ENCODE results near the gene DNASE1L1. TPM values are rescaled to one million over a fixed set of nuclear protein-coding genes. Genes with fewer than 3 reads are reported as not detected.

The DNASE1L1 gene
- total and polyA plus RNA-seq, 4 donors, result 9.3 to 22.1 (median 16.7) TPM

- peak; percentile 86 for DNase-seq (ENCODE audit: low spot score)
- peaks cover 0 to 5% (median 4%) of the 10 kb centered on the region in 4 donors for H3K36me3 ChIP-seq (ENCODE audit: control insufficient read depth in 4 of 4, insufficient read depth in 3 of 4, low read depth in 1 of 4, low read length in 3 of 4)
- 9% methylated on average over 87 of the region's 87 CpGs for WGBS
- TF ChIP-seq YY1 (IDR thresholded peaks at IDR 0.05) (peak; percentile 92), JUND (IDR thresholded peaks at IDR 0.05) (no peak), HNF4G (IDR thresholded peaks at IDR 0.05) (no peak), MAX (IDR thresholded peaks at IDR 0.05) (no peak), SP1 (IDR thresholded peaks at IDR 0.05) (peak; percentile 84), TAF1 (conservative IDR thresholded peaks at IDR 0.05) (no peak)
- peak within 1 kb of the TSS; percentile 46 to 86 (median 76) for H3K4me3 ChIP-seq (ENCODE audit: low read depth in 1 of 3, low read length in 3 of 3)
- H3K9ac ChIP-seq (ENCODE audit: low read depth in 1 of 2, low read length in 2 of 2), result peak within 1 kb of the TSS; percentile 8 to 22
- H3K27ac ChIP-seq (ENCODE audit: low read depth in 1 of 2, low read length in 2 of 2), result peak within 1 kb of the TSS; percentile 63 to 66
- no peaks in the 10 kb centered on the region for H3K9me3 ChIP-seq (ENCODE audit: control insufficient read depth in 4 of 4, low read length in 3 of 4)
- no peaks in the 10 kb centered on the region for H3K27me3 ChIP-seq (ENCODE audit: control insufficient read depth in 4 of 4, insufficient read depth in 4 of 4, low read length in 3 of 4)
- peaks cover 4 to 18% (median 5%) of the 10 kb centered on the region in 4 donors for H3K4me1 ChIP-seq (ENCODE audit: control insufficient read depth in 4 of 4, insufficient read depth in 4 of 4, low read length in 3 of 4)
Measured at GRCh38 chrX:154428176-154429171, 19.4 kb upstream of the DNASE1L1 start, which contains the start of gene ATP6AP1. ATP6AP1 (plus strand) TSS chrX:154428677; CDS start chrX:154428693, 16 bp downstream.

GRCh38 chrX:154426916-154427770 is 18.1 kb upstream of the DNASE1L1 start:
- 90% methylated on average over 13 of the region's 13 CpGs for WGBS
- peaks cover 0 to under 1% (median 0%) of the 10 kb centered on the region in 4 donors for H3K36me3 ChIP-seq (ENCODE audit: control insufficient read depth in 4 of 4, insufficient read depth in 3 of 4, low read depth in 1 of 4, low read length in 3 of 4)
- H3K4me1 ChIP-seq (ENCODE audit: control insufficient read depth in 4 of 4, insufficient read depth in 4 of 4, low read length in 3 of 4), result peaks cover 4 to 18% (median 5%) of the 10 kb centered on the region in 4 donors
- H3K27ac ChIP-seq (ENCODE audit: low read depth in 1 of 2, low read length in 2 of 2), result no peak overlapping the region
- no peaks in the 10 kb centered on the region for H3K9me3 ChIP-seq (ENCODE audit: control insufficient read depth in 4 of 4, low read length in 3 of 4)
- no peak overlapping the region for H3K4me3 ChIP-seq (ENCODE audit: low read depth in 1 of 3, low read length in 3 of 3)
- DNase-seq (ENCODE audit: low spot score), result no peak
- no peak overlapping the region for H3K9ac ChIP-seq (ENCODE audit: low read depth in 1 of 2, low read length in 2 of 2)
- no peaks in the 10 kb centered on the region for H3K27me3 ChIP-seq (ENCODE audit: control insufficient read depth in 4 of 4, insufficient read depth in 4 of 4, low read length in 3 of 4)
- no peak for TF ChIP-seq FOXA1 (IDR thresholded peaks at IDR 0.05)
- peak in 1 of 2 donors; percentile 35 for TF ChIP-seq HNF4A (conservative IDR thresholded peaks at IDR 0.05)

- DNase-seq (ENCODE audit: low spot score), result no peak
- 80% methylated on average over 10 of the region's 10 CpGs for WGBS
- H3K27ac ChIP-seq (ENCODE audit: low read depth in 1 of 2, low read length in 2 of 2), result no peak overlapping the region
- TF ChIP-seq EGR1 (IDR thresholded peaks at IDR 0.05; ENCODE audit: low read depth in 2 of 2) (no peak), FOXA1 (IDR thresholded peaks at IDR 0.05) (no peak), RXRA (IDR thresholded peaks at IDR 0.05) (no peak), NR2F2 (IDR thresholded peaks at IDR 0.05) (peak; percentile 3), ZBTB33 (IDR thresholded peaks at IDR 0.05) (no peak), REST (IDR thresholded peaks at IDR 0.05) (no peak), HNF4G (IDR thresholded peaks at IDR 0.05) (no peak), CTCF (IDR thresholded peaks at IDR 0.05; ENCODE audit: low read depth, low read length, missing input control) (no peak)
- no peak overlapping the region for H3K4me3 ChIP-seq (ENCODE audit: low read depth in 1 of 3, low read length in 3 of 3)
- no peaks in the 10 kb centered on the region for H3K9me3 ChIP-seq (ENCODE audit: control insufficient read depth in 4 of 4, low read length in 3 of 4)
- no peaks in the 10 kb centered on the region for H3K27me3 ChIP-seq (ENCODE audit: control insufficient read depth in 4 of 4, insufficient read depth in 4 of 4, low read length in 3 of 4)
- H3K9ac ChIP-seq (ENCODE audit: low read depth in 1 of 2, low read length in 2 of 2), result no peak overlapping the region
- H3K4me1 ChIP-seq (ENCODE audit: control insufficient read depth in 4 of 4, insufficient read depth in 4 of 4, low read length in 3 of 4), result no peaks in the 10 kb centered on the region
- H3K36me3 ChIP-seq (ENCODE audit: control insufficient read depth in 4 of 4, insufficient read depth in 3 of 4, low read depth in 1 of 4, low read length in 3 of 4), result no peaks in the 10 kb centered on the region
Measured at GRCh38 chrX:154420402-154420756, 11.3 kb upstream of the DNASE1L1 start.
